ENCODE data around the gene CRYBA2. TPM values are rescaled to one million over a fixed set of nuclear protein-coding genes. Genes with fewer than 3 reads are reported as not detected.

The CRYBA2 gene
- total RNA-seq, 1 donor from 2014 or later = 77.3 TPM

DNA sequence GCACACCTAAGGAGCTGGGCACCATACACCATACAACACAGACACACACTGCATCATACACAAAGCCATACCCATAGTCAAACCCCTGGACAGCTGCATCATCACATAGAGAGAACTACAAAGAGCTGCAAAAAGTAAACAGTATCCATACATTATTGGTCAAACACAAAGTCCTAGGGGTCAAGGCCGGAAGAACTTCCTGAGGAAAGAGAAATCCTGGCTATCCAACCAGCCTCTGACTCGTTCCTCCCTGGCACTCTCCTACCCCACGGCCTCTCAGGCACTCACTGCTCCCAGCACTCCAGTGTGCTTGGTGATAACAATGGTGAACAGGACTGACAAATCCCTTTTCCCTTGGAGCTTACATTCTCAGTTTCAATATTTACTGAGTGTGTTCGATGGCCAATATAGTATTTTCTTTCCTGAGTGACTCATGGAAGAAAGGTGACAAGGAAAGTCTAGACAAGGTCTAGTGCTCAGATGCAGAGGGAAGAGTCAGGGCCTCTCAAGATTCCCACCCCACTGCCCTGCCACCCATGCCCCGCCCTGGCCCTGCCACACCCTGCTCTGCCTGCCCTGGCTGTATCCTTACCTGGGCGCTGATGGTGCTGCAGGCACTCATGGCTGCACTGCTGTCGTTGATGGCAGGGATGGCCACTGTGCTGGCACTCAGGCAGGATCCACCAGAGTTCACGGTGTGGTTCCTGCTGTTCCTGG, 44.7 kb upstream of the CRYBA2 start:
- Mint-ChIP-seq H3K9me3 (no peaks in the 10 kb centered on the region), H3K4me3 (no peak overlapping the region), H3K27me3 (peaks cover 95% of the 10 kb centered on the region), H3K27ac (no peak overlapping the region), H3K4me1 (ENCODE audit: unreplicated experiment) (peaks cover 5% of the 10 kb centered on the region), H3K36me3 (no peaks in the 10 kb centered on the region)
- TF ChIP-seq, protein P1, sequence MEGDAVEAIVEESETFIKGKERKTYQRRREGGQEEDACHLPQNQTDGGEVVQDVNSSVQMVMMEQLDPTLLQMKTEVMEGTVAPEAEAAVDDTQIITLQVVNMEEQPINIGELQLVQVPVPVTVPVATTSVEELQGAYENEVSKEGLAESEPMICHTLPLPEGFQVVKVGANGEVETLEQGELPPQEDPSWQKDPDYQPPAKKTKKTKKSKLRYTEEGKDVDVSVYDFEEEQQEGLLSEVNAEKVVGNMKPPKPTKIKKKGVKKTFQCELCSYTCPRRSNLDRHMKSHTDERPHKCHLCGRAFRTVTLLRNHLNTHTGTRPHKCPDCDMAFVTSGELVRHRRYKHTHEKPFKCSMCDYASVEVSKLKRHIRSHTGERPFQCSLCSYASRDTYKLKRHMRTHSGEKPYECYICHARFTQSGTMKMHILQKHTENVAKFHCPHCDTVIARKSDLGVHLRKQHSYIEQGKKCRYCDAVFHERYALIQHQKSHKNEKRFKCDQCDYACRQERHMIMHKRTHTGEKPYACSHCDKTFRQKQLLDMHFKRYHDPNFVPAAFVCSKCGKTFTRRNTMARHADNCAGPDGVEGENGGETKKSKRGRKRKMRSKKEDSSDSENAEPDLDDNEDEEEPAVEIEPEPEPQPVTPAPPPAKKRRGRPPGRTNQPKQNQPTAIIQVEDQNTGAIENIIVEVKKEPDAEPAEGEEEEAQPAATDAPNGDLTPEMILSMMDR (conservative IDR thresholded peaks at IDR 0.05) = no peak
- no peak for DNase-seq (ENCODE audit: extremely low spot score, unreplicated experiment)

GRCh38 chr2:219035942-219036341, 42.7 kb upstream of the CRYBA2 start:
- H3K9me3 Mint-ChIP-seq = no peaks in the 10 kb centered on the region
- peaks cover 83% of the 10 kb centered on the region for H3K27me3 Mint-ChIP-seq
- H3K4me1 Mint-ChIP-seq (ENCODE audit: unreplicated experiment) = peaks cover under 1% of the 10 kb centered on the region
- H3K4me3 Mint-ChIP-seq = no peak overlapping the region
- TF ChIP-seq, protein P1 (conservative IDR thresholded peaks at IDR 0.05) = no peak
- H3K27ac Mint-ChIP-seq = no peak overlapping the region
- no peak for DNase-seq (ENCODE audit: extremely low spot score, unreplicated experiment)
- no peaks in the 10 kb centered on the region for H3K36me3 Mint-ChIP-seq

DNA sequence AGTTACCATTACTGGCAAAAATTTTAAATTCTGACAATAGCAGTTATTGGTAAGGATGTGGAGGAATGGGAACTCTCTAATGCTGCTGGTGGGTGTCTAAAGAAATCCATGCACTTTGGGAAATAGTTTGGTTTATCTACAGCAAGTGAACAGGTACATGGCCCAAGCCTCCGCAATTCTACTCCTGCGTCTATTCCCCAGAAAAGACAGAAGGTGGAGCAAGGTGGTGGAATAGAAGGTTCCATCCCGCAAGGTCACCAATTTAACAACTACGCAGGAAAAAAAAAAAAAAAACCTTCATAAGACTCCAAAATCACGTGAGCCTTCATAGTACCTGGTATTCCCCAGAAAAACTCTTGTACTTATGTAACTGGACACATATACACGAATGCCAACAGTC, 41.6 kb upstream of the CRYBA2 start:
- DNase-seq (ENCODE audit: extremely low spot score, unreplicated experiment) = no peak
- no peaks in the 10 kb centered on the region for H3K4me1 Mint-ChIP-seq (ENCODE audit: unreplicated experiment)
- TF ChIP-seq, protein P1 (conservative IDR thresholded peaks at IDR 0.05) = no peak
- H3K9me3 Mint-ChIP-seq = no peaks in the 10 kb centered on the region
- H3K27ac Mint-ChIP-seq = no peak overlapping the region
- H3K36me3 Mint-ChIP-seq = no peaks in the 10 kb centered on the region
- peaks cover 74% of the 10 kb centered on the region for H3K27me3 Mint-ChIP-seq
- H3K4me3 Mint-ChIP-seq = no peak overlapping the region

DNA sequence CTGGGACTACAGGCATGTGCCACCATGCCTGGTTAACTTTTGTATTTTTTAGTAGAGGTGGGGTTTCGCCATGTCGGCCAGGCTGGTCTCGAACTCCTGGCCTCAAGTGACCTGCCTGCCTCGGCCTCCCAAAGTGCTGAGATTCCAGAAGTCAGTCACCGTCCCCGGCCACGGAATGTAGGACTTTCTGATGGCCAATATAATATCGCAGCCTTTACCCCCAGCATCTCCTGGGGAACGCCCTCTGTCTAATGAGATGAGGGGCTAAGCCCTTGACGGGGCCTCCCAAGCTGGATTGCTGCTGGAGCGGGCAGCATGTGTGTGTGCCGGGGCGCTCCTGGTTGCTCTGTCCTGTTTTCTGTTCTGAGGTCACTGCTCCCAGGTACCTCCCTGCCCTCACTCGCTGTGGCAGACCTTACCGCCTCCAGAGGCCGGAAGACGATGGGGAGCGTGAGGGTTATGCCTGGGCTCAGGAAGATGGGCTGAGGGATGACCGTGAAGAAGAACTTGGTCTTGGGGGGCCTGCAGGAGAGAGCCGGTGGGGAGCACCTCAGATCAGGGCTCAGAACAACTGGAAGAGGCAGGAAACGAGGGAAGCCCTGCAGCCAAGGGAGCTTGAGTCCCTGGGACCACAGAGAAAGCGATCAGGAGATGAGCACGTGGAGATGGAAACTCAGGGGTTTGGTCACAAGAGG, 39.0 kb upstream of the CRYBA2 start:
- H3K4me1 Mint-ChIP-seq (ENCODE audit: unreplicated experiment) = no peaks in the 10 kb centered on the region
- no peak overlapping the region for H3K27ac Mint-ChIP-seq
- TF ChIP-seq, protein P1 (conservative IDR thresholded peaks at IDR 0.05) = no peak
- no peaks in the 10 kb centered on the region for H3K36me3 Mint-ChIP-seq
- H3K4me3 Mint-ChIP-seq = no peak overlapping the region
- H3K9me3 Mint-ChIP-seq = no peaks in the 10 kb centered on the region
- peaks cover 65% of the 10 kb centered on the region for H3K27me3 Mint-ChIP-seq
- DNase-seq (ENCODE audit: extremely low spot score, unreplicated experiment) = no peak

- no peak for DNase-seq (ENCODE audit: extremely low spot score, unreplicated experiment)
- Mint-ChIP-seq H3K27ac (no peak overlapping the region), H3K36me3 (no peaks in the 10 kb centered on the region), H3K4me1 (ENCODE audit: unreplicated experiment) (no peaks in the 10 kb centered on the region), H3K9me3 (no peaks in the 10 kb centered on the region), H3K27me3 (peaks cover 63% of the 10 kb centered on the region), H3K4me3 (no peak overlapping the region)
- TF ChIP-seq, protein P1 (conservative IDR thresholded peaks at IDR 0.05) = no peak
These were observed 38.0 kb upstream of the CRYBA2 start for GRCh38 chr2:219031005-219031738.

Data from type B pancreatic cell (in vitro differentiated cells).